GM10266 (cell line): Measurements from ENCODE around the gene TNFAIP8L1.

Experiments used
- DNase-seq: peaks from one replicate; pipeline ENCODE4 v3.0.0; 2012; ENCODE audit errors: extremely low spot score
- CTCF ChIP-seq: IDR thresholded peaks from 2 replicates; pipeline ENCODE4 v1.5.1; 2012; ENCODE audit warnings: mild to moderate bottlenecking, low read depth; ENCODE audit not compliant: control insufficient read depth, insufficient read depth; ENCODE audit errors: missing control alignments

The TNFAIP8L1 gene

GRCh38 chr19:4639531-4640246 lies 373 bp downstream of the TNFAIP8L1 start:
- TF ChIP-seq CTCF, result no peak
- no peak for DNase-seq

- no peak for TF ChIP-seq CTCF
- no peak for DNase-seq
Measured at GRCh38 chr19:4640247-4641000, 1.1 kb downstream of the TNFAIP8L1 start.

- TF ChIP-seq CTCF, result no peak
- DNase-seq, result no peak
Measured at GRCh38 chr19:4641132-4641531, 1.8 kb downstream of the TNFAIP8L1 start.

GRCh38 chr19:4642625-4643024 lies 3.3 kb downstream of the TNFAIP8L1 start:
- DNase-seq, result no peak
- no peak for TF ChIP-seq CTCF

- DNase-seq, result no peak
- no peak for TF ChIP-seq CTCF
Measured at GRCh38 chr19:4645718-4646117, 6.4 kb downstream of the TNFAIP8L1 start.

- peak; percentile 66 for DNase-seq
- peak; percentile 28 for TF ChIP-seq CTCF
Measured at GRCh38 chr19:4647676-4648644, 8.6 kb downstream of the TNFAIP8L1 start.
